NK-92 treated with Interleukin-12 subunit alpha and Interleukin-12 subunit beta, amount 100 ng/mL, for 24 hours (cell line): ENCODE results near the gene PLA2G15.

Experiments
- DNase-seq: peaks from one replicate; lab custom pipeline; 2025; lab: John Stamatoyannopoulos, UW

The PLA2G15 gene

GRCh38 chr16:68232335-68232734 lies 12.8 kb upstream of the PLA2G15 start:
- DNase-seq = no peak

GRCh38 chr16:68233085-68233834 lies 11.9 kb upstream of the PLA2G15 start:
- no peak for DNase-seq

GRCh38 chr16:68233835-68234187 lies 11.4 kb upstream of the PLA2G15 start:
- no peak for DNase-seq

GRCh38 chr16:68234188-68235107 lies 10.7 kb upstream of the PLA2G15 start:
- DNase-seq = no peak

GRCh38 chr16:68235108-68235886 lies 9.9 kb upstream of the PLA2G15 start:
- DNase-seq = no peak

GRCh38 chr16:68235887-68236136 lies 9.4 kb upstream of the PLA2G15 start, which contains the start of gene ESRP2:
Gene ESRP2, minus strand, starts transcription at chr16:68236127. Its CDS starts 82 bp downstream, at chr16:68236045.
- no peak for DNase-seq

- no peak for DNase-seq
Measured at GRCh38 chr16:68236137-68236825, 8.9 kb upstream of the PLA2G15 start.

GRCh38 chr16:68236826-68237242 lies 8.3 kb upstream of the PLA2G15 start:
- no peak for DNase-seq

- no peak for DNase-seq
Measured at GRCh38 chr16:68237243-68238028, 7.7 kb upstream of the PLA2G15 start.

- no peak for DNase-seq
Measured at GRCh38 chr16:68238029-68238345, 7.2 kb upstream of the PLA2G15 start.

GRCh38 chr16:68242085-68242484 lies 3.1 kb upstream of the PLA2G15 start:
- no peak for DNase-seq

GRCh38 chr16:68242926-68243858 lies 2.0 kb upstream of the PLA2G15 start:
- no peak for DNase-seq

GRCh38 chr16:68244481-68244902 lies 681 bp upstream of the PLA2G15 start:
- DNase-seq = no peak

- DNase-seq = no peak
Measured at GRCh38 chr16:68246121-68246520, 948 bp downstream of the PLA2G15 start.

- no peak for DNase-seq
Measured at GRCh38 chr16:68246666-68247065, 1.5 kb downstream of the PLA2G15 start.

- DNase-seq = no peak
Measured at GRCh38 chr16:68247400-68247799, 2.2 kb downstream of the PLA2G15 start.

- no peak for DNase-seq
Measured at GRCh38 chr16:68247932-68248331, 2.8 kb downstream of the PLA2G15 start.

GRCh38 chr16:68249371-68249770 lies 4.2 kb downstream of the PLA2G15 start:
- no peak for DNase-seq

GRCh38 chr16:68250951-68251350 lies 5.8 kb downstream of the PLA2G15 start:
- no peak for DNase-seq

- DNase-seq = no peak
Measured at GRCh38 chr16:68251832-68252231, 6.7 kb downstream of the PLA2G15 start.
